Umbilical cord (tissue), 2 donors: ENCODE data around the gene FMN2. TPM values are rescaled to one million over a fixed set of nuclear protein-coding genes. Genes with fewer than 3 reads are reported as not detected.

Experiments
- DNase-seq: peaks from one replicate; pipeline ENCODE4 v3.0.0-alpha.2; 2015; ENCODE audit warnings: low spot score
- total RNA-seq: library from RNA; depleted of rRNA; stranded (reverse); fragments of >200 nt; gene quantifications from one replicate; pipeline ENCODE4 v1.2.3, GENCODE V29; 2014; ENCODE audit warnings: low replicate concordance; ENCODE audit not compliant: insufficient read depth

The FMN2 gene
- 6.5 TPM for total RNA-seq

- DNase-seq, result peak; percentile 4
Observed at GRCh38 chr1:240091614-240092300, at the start of gene FMN2. FMN2 (plus strand) TSS chr1:240091883; CDS start chr1:240092110, 227 bp downstream.

GRCh38 chr1:240044620-240045019, 47.1 kb upstream of the FMN2 start:
- no peak for DNase-seq

GRCh38 chr1:240046000-240046399, 45.7 kb upstream of the FMN2 start:
- DNase-seq, result no peak

GRCh38 chr1:240054109-240054701, 37.5 kb upstream of the FMN2 start:
- no peak for DNase-seq

GRCh38 chr1:240055936-240056335, 35.7 kb upstream of the FMN2 start:
- DNase-seq, result no peak

GRCh38 chr1:240056350-240056749, 35.3 kb upstream of the FMN2 start:
- DNase-seq, result no peak

GRCh38 chr1:240058049-240058448, 33.6 kb upstream of the FMN2 start:
- no peak for DNase-seq

GRCh38 chr1:240068961-240069360, 22.7 kb upstream of the FMN2 start:
- no peak for DNase-seq

GRCh38 chr1:240070188-240070587, 21.5 kb upstream of the FMN2 start:
- DNase-seq, result peak; percentile 1

GRCh38 chr1:240073097-240073496, 18.6 kb upstream of the FMN2 start:
- DNase-seq, result no peak

- no peak for DNase-seq
Observed at GRCh38 chr1:240074422-240074821, 17.3 kb upstream of the FMN2 start.

- DNase-seq, result no peak
Observed at GRCh38 chr1:240074908-240075307, 16.8 kb upstream of the FMN2 start.

GRCh38 chr1:240084337-240084736, 7.3 kb upstream of the FMN2 start:
- no peak for DNase-seq

GRCh38 chr1:240084749-240085148, 6.9 kb upstream of the FMN2 start:
- no peak for DNase-seq

GRCh38 chr1:240086726-240087125, 5.0 kb upstream of the FMN2 start:
- no peak for DNase-seq

- DNase-seq, result no peak
Observed at GRCh38 chr1:240090014-240090413, 1.7 kb upstream of the FMN2 start.

GRCh38 chr1:240090957-240091600, 604 bp upstream of the FMN2 start:
- DNase-seq, result no peak

GRCh38 chr1:240092301-240093119, 827 bp downstream of the FMN2 start:
- DNase-seq, result peak; percentile 45

GRCh38 chr1:240093120-240093961, 1.7 kb downstream of the FMN2 start:
- DNase-seq, result no peak

GRCh38 chr1:240094041-240094722, 2.5 kb downstream of the FMN2 start:
- no peak for DNase-seq

- DNase-seq, result no peak
Observed at GRCh38 chr1:240096974-240097373, 5.3 kb downstream of the FMN2 start.
